Osteoblast (primary cell): Measurements from ENCODE around the gene CCDC86. TPM values are rescaled to one million over a fixed set of nuclear protein-coding genes. Genes with fewer than 3 reads are reported as not detected.

Source experiments
- DNase-seq: peaks from one replicate; pipeline ENCODE4 v3.0.0; 2011; ENCODE audit warnings: low spot score, mixed read lengths; ENCODE audit not compliant: insufficient read length; ENCODE audit errors: missing footprints
- H2AFZ ChIP-seq: 2 replicates; pipeline ENCODE4 v1.6.0; 2011; ENCODE audit warnings: mild to moderate bottlenecking, low read length
- H3K27ac ChIP-seq: 2 replicates; pipeline ENCODE4 v1.5.1; 2011; ENCODE audit warnings: mild to moderate bottlenecking, low read depth, low read length, moderate library complexity
- H3K27me3 ChIP-seq: 2 replicates; pipeline ENCODE4 v1.6.0; 2012; ENCODE audit warnings: mild to moderate bottlenecking, control low read depth, inconsistent platforms, low read length, moderate library complexity; ENCODE audit not compliant: insufficient read depth
- H3K36me3 ChIP-seq: 2 replicates; pipeline ENCODE4 v1.5.1; 2011; ENCODE audit warnings: mild to moderate bottlenecking, low read length, control low read depth, moderate library complexity; ENCODE audit not compliant: insufficient read depth
- H3K4me1 ChIP-seq: 2 replicates; pipeline ENCODE4 v1.5.1; 2011; ENCODE audit warnings: mild to moderate bottlenecking, low read length, control low read depth, moderate library complexity; ENCODE audit not compliant: insufficient read depth
- H3K4me2 ChIP-seq: 2 replicates; pipeline ENCODE4 v1.6.0; 2011; ENCODE audit warnings: mild to moderate bottlenecking, low read length; ENCODE audit not compliant: insufficient read depth
- H3K4me3 ChIP-seq: fragments of 200-600 bp; sonication (generic); 3 replicates; pipeline ENCODE4 v1.5.1; 2012; ENCODE audit warnings: mild to moderate bottlenecking, low read length, inconsistent platforms; ENCODE audit not compliant: insufficient read depth
- H3K79me2 ChIP-seq: 2 replicates; pipeline ENCODE4 v1.6.0; 2012; ENCODE audit warnings: mild to moderate bottlenecking, low read length, control low read depth, inconsistent platforms; ENCODE audit not compliant: insufficient read depth
- H3K9me3 ChIP-seq: 2 replicates; pipeline ENCODE4 v1.5.1; 2011; ENCODE audit warnings: low read depth, low read length, control low read depth
- H4K20me1 ChIP-seq: 2 replicates; pipeline ENCODE4 v1.6.0; 2012; ENCODE audit warnings: mild to moderate bottlenecking, low read length, control low read depth; ENCODE audit not compliant: insufficient read depth
- total RNA-seq: library from RNA; depleted of rRNA; stranded (reverse); fragments of >200 nt; gene quantifications from 2 replicates; pipeline ENCODE4 v1.2.3, GENCODE V29; 2012
- TF ChIP-seq, protein P1 (sequence below): IDR thresholded peaks from 2 replicates; pipeline ENCODE4 v1.5.1; 2011; ENCODE audit warnings: mild to moderate bottlenecking, low read depth, low read length, moderate library complexity; ENCODE audit errors: extremely low read depth

The CCDC86 gene
- total RNA-seq, 1 donor: 6.2 TPM

DNA sequence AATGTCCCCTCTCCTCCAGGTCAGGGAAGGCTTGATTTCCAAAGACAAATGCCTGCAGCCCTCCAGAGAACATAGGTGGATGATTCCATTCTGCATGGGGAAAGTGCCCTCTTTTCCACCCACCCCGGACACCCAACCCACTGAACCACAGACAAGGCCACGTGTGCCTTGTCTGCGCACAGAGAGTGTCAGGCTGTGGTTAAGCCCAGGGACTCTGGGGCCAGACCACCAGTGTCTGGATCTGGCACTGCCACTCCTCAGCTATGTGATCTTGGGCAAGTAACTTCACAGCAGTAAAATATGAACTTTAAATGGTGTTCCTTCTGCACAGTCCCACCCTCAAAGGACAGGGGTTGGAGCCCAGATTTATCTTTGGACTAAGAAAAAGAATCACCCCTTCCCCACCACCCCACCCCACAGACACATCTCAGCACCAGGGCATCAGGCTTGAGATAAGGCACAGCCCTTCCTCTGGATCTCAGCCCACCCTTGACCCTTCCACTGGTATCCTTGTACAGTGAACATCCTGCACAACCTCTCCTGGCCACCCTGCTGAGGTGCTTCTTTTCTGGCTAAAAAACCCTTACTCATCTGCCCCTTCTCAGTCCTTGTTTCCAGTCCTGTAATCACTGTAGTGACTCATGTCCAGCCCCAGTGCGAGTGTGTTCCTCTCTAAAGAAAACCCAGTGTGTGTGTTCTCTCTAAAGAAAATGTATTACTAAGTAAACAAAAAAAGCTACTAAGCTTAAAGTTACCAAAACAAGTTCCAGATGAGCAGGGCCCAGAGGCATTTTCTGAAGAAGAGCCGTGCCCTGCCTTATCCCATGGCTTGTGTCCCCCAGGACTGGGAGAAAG, 15.7 kb downstream of the CCDC86 start:
- H3K36me3 ChIP-seq: no peaks in the 10 kb centered on the region
- H3K4me1 ChIP-seq: no peaks in the 10 kb centered on the region
- no peak overlapping the region for H2AFZ ChIP-seq
- H3K9me3 ChIP-seq: no peaks in the 10 kb centered on the region
- H3K79me2 ChIP-seq: no peaks in the 10 kb centered on the region
- no peak overlapping the region for H3K4me3 ChIP-seq
- no peak overlapping the region for H3K27ac ChIP-seq
- no peaks in the 10 kb centered on the region for H4K20me1 ChIP-seq
- peaks cover 2% of the 10 kb centered on the region for H3K27me3 ChIP-seq
- peak; percentile 95 for DNase-seq
- TF ChIP-seq, protein P1, sequence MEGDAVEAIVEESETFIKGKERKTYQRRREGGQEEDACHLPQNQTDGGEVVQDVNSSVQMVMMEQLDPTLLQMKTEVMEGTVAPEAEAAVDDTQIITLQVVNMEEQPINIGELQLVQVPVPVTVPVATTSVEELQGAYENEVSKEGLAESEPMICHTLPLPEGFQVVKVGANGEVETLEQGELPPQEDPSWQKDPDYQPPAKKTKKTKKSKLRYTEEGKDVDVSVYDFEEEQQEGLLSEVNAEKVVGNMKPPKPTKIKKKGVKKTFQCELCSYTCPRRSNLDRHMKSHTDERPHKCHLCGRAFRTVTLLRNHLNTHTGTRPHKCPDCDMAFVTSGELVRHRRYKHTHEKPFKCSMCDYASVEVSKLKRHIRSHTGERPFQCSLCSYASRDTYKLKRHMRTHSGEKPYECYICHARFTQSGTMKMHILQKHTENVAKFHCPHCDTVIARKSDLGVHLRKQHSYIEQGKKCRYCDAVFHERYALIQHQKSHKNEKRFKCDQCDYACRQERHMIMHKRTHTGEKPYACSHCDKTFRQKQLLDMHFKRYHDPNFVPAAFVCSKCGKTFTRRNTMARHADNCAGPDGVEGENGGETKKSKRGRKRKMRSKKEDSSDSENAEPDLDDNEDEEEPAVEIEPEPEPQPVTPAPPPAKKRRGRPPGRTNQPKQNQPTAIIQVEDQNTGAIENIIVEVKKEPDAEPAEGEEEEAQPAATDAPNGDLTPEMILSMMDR: no peak
- H3K4me2 ChIP-seq: no peak overlapping the region

DNA sequence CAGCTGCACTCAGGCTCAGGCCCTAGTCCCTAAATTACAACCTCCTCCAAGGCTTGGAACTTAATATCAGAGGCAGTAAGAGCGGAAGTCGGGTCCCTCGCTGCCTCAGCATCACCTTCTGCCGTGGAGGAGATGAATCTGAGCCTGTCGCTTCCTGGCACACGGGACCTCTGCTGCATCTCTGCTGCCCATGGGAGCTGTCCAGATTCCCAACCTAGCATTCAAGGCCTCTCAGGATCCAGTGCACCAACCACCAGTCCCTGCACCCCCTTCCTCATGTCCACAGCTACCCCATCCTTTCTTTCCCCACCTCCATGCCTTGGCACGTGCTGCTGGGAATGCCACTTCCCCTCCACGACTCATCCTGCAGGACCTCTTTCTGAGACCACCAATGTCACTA, 16.3 kb downstream of the CCDC86 start:
- H3K4me2 ChIP-seq: no peak overlapping the region
- no peaks in the 10 kb centered on the region for H3K36me3 ChIP-seq
- H3K79me2 ChIP-seq: no peaks in the 10 kb centered on the region
- H3K27ac ChIP-seq: no peak overlapping the region
- H2AFZ ChIP-seq: no peak overlapping the region
- DNase-seq: no peak
- H3K4me3 ChIP-seq: no peak overlapping the region
- H3K4me1 ChIP-seq: no peaks in the 10 kb centered on the region
- H3K9me3 ChIP-seq: no peaks in the 10 kb centered on the region
- peaks cover 3% of the 10 kb centered on the region for H3K27me3 ChIP-seq
- H4K20me1 ChIP-seq: no peaks in the 10 kb centered on the region
- TF ChIP-seq, protein P1: no peak

DNA sequence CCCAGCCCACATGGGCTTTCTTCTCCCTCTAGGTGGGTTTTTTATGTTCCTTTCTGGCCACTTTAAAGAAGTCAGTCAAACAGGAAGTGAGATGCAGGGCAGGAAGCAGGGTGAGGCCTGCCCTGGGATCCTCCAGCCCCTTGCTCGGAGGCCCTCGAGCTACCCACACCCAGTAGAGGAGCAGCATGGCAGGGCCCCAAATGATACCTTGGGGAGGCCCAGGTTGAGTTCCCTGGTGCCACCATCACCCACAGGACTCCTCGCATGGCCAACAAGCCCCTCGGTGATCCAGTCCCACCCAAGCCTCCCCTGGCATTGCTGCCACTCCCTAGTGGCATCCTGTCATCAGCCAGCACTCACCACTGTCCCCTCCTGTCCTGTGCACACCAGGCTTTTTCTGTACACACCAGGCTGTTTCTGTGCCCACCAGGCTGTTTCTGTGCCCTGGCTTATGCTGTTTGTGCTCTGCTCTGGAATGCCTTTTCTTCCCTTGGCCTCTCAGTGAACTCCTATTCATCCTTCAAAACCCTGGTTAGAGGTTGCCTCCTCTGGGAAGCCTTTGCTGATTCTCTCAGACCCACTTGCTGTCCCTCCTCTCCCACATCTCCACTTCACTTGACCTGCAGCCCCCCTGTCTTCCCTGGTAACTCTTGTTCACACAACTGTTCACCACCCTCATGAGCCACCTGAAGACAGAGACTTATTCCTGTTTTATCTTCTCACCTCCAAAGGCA, 17.0 kb downstream of the CCDC86 start:
- H3K79me2 ChIP-seq: no peaks in the 10 kb centered on the region
- no peaks in the 10 kb centered on the region for H4K20me1 ChIP-seq
- no peak overlapping the region for H3K27ac ChIP-seq
- peaks cover 3% of the 10 kb centered on the region for H3K27me3 ChIP-seq
- no peaks in the 10 kb centered on the region for H3K36me3 ChIP-seq
- H3K4me1 ChIP-seq: no peaks in the 10 kb centered on the region
- no peak overlapping the region for H2AFZ ChIP-seq
- H3K9me3 ChIP-seq: no peaks in the 10 kb centered on the region
- no peak overlapping the region for H3K4me3 ChIP-seq
- H3K4me2 ChIP-seq: no peak overlapping the region
- TF ChIP-seq, protein P1: no peak
- no peak for DNase-seq
